HG02852 (cell line): Measurements from ENCODE around the gene PALMD.

Experiments
- ATAC-seq: cut with Tn5 transposase; IDR thresholded peaks from one replicate; pipeline ENCODE4 v1.9.1; 2021; ENCODE audit warnings: mild to moderate bottlenecking, moderate library complexity; ENCODE audit not compliant: unreplicated experiment

The PALMD gene

GRCh38 chr1:99645699-99646531 is at the start of gene PALMD:
Gene PALMD, plus strand, starts transcription at chr1:99646113. Its CDS starts 205 bp downstream, at chr1:99646318.
- ATAC-seq = no peak

- ATAC-seq = no peak
Measured at GRCh38 chr1:99598738-99599411, 47.0 kb upstream of the PALMD start.

GRCh38 chr1:99599678-99600175 is 46.2 kb upstream of the PALMD start:
- no peak for ATAC-seq

GRCh38 chr1:99600782-99601181 is 45.1 kb upstream of the PALMD start:
- ATAC-seq = no peak

- no peak for ATAC-seq
Measured at GRCh38 chr1:99601208-99601607, 44.7 kb upstream of the PALMD start.

- no peak for ATAC-seq
Measured at GRCh38 chr1:99601709-99602403, 44.1 kb upstream of the PALMD start.

- no peak for ATAC-seq
Measured at GRCh38 chr1:99602404-99602969, 43.4 kb upstream of the PALMD start.

- no peak for ATAC-seq
Measured at GRCh38 chr1:99603699-99604560, 42.0 kb upstream of the PALMD start.

GRCh38 chr1:99606306-99606705 is 39.6 kb upstream of the PALMD start:
- no peak for ATAC-seq

GRCh38 chr1:99607590-99607989 is 38.3 kb upstream of the PALMD start:
- ATAC-seq = no peak

- no peak for ATAC-seq
Measured at GRCh38 chr1:99608058-99608457, 37.9 kb upstream of the PALMD start.

- no peak for ATAC-seq
Measured at GRCh38 chr1:99613716-99614115, 32.2 kb upstream of the PALMD start.

GRCh38 chr1:99614728-99615127 is 31.2 kb upstream of the PALMD start:
- ATAC-seq = no peak

- ATAC-seq = no peak
Measured at GRCh38 chr1:99619583-99619982, 26.3 kb upstream of the PALMD start.

GRCh38 chr1:99621340-99621901 is 24.5 kb upstream of the PALMD start:
- no peak for ATAC-seq

GRCh38 chr1:99622702-99623347 is 23.1 kb upstream of the PALMD start:
- ATAC-seq = no peak

- no peak for ATAC-seq
Measured at GRCh38 chr1:99623554-99623953, 22.4 kb upstream of the PALMD start.

- ATAC-seq = no peak
Measured at GRCh38 chr1:99627615-99628014, 18.3 kb upstream of the PALMD start.

- ATAC-seq = no peak
Measured at GRCh38 chr1:99629164-99629563, 16.7 kb upstream of the PALMD start.
